Activated T-helper 1 cell treated with anti-CD3 and anti-CD28 coated beads, Interleukin-2, amount 50 U/mL, for 16 hours (primary cell): Measurements from ENCODE around the gene SLC19A1.

Source experiments
- DNase-seq, 2 donors: peaks; one replicate each; pipeline ENCODE4 v3.0.0-alpha.2; 2020; ENCODE audit warnings: low read depth in 1 of 2, low spot score in 1 of 2

The SLC19A1 gene

DNA sequence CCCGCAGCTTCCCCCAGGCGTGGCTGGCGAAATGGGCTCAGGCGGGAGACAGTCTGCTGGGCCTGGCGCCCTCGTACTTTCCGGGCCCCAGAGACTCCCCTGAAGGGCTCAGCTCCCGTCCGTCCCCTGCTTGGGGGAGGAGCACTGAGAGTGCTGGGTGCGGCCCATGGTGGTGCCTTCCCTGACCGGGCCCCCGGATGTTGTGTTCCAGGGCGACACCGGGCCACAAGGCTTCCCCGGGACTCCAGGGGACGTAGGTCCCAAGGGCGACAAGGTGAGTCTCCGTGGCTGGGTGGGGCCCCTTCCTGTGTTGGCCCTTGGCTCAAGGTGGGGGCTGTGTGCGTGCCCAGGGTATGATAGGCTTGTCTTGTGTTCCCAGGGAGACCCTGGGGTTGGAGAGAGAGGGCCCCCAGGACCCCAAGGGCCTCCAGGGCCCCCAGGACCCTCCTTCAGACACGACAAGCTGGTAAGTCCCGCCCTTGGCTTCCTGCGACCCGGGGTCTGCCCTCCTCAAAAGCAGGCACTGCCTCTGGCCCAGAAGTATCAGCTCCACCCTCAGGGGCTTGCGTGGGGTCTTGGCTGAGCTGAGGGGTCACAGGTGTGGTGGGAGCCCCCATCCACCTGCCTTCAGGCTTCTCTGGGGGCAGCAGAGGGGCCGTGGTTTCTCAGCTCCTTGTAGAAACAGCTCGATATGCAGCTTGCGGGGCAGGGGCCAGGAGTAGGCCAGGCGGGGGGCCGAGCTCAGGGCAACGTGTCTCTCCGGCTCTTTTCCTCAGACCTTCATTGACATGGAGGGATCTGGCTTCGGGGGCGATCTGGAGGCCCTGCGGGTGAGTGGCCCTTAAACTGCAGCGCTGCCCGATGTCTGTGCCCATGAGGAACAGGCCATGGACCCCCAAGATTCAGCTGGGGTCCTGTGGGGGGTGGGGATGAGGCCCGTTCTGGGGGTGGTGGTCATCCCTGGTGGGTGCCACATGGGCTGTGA, 62.3 kb downstream of the SLC19A1 start:
- no peak for DNase-seq

DNA sequence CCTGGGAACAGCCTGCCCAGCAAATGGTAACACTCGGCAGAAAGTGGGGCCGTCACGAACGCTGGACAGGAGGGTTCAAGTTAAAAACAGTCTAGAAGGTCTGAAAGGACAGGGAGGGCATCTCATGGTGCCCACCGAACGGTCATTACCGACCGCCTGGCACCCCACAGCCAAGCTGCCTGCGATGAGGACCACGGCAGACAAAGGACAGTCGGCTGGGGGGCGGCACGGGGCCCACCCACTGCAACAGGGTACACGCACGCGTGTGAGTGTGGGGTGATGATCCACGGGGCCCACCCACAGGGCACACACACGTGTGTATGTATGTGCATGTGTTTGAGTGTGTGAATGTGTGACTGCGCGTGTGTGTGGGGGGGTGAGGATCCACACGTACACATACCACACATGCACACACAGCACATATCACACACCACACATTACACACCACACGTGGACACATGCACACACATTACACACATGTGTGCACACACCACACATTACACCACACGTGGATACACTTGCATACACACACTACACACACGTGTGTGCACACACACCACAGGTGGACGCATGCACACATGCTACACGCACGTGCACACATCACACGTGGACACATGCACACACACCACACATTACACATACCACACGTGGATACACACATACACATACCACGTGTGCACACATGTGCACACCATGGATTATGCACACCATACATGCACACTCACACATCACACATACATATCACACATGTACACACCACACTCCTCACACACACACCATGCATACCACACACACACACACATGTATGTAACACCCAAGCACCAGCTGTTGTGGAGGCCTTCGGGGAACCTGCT, 63.2 kb downstream of the SLC19A1 start:
- DNase-seq, result no peak

DNA sequence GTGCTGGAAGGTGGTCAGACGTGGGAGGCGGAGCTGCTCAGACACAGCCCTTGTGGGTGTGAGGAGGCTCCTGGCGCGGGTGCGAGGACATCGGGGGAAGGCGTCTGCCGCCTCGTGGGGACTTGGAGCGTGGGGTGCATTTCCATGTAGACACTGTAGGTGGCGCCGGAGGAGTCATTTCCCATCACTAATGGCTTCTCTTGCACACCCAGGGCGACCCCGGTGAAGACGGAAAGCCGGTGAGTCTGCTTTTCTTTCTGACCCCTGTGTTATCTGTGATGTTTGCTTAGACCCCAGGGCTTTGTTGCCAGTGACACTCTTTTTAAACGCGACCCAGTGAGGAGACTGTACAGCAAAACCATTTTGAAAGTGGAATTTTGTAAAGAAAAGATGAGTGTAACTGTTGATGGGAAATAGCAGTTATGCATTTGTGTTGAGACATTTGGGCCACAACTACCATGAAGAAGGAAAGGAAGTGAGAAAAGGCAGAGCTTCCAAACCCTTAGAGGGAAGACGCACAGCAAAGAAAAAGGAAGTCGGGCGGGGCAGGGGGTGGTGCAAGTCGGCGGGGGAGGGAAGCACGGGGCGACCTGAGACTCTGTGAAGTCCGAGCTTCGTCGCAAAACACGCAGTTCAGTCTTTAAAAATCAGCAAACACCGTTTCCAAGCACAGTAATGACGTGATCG, 64.0 kb downstream of the SLC19A1 start:
- DNase-seq, result peak; percentile 63

DNA sequence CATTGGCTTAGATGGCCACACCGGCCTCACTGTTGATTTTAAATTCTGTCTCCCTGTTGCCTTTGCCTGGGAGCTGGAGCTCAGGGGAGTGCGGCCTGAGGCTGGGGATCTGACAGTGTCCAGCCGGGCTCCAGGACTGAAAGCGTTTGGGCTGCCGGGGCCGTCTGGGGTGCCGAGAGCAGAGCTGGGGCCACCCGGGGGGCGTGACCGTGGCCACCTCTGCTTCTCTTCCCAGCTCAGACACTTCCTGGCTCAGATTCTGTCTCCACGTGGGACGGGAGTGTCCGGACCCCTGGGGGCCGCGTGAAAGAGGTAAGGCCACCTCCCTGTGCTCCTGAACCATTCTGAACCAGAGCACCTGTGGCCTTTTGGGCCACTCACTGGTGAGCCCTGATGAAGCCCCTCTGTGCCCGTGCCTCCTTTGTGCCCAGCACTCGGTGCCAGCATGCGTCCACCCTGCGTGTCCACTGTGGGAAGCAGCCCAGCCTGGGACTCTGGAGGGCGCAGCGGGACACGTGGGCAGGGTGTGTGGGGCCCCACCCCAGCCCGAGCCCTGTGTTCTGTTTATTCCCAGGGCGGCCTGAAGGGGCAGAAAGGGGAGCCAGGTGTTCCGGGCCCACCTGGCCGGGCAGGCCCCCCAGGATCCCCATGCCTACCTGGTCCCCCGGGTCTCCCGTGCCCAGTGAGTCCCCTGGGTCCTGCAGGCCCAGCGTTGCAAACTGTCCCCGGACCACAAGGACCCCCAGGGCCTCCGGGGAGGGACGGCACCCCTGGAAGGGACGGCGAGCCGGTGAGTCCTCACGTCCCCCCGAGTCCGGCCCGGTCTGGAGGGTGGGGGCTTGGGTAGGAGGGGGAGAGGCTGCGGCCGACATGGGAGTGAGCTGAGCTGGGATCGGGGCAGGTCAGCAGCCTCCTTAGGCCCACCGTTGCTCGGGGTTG, 64.8 kb downstream of the SLC19A1 start:
- no peak for DNase-seq

DNA sequence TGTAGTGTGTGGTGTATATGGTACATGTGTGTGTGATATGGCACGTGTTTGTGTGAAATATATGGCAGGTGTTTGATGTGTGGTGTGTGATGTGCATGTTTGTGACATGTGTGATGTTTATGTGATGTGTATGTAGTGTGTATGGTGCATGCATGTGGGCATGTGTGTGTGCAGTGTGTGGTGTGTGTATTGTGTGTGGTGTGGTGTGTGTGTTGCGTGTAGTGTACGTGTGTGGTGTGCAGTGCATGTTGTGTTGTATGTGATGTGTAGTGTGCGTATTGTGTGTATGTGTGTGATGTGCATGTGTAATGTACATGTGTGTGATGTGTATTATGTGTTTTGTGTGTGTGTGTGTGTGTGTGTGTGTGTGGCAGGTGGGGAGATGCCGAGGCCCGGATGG, 65.7 kb downstream of the SLC19A1 start:
- no peak for DNase-seq

DNA sequence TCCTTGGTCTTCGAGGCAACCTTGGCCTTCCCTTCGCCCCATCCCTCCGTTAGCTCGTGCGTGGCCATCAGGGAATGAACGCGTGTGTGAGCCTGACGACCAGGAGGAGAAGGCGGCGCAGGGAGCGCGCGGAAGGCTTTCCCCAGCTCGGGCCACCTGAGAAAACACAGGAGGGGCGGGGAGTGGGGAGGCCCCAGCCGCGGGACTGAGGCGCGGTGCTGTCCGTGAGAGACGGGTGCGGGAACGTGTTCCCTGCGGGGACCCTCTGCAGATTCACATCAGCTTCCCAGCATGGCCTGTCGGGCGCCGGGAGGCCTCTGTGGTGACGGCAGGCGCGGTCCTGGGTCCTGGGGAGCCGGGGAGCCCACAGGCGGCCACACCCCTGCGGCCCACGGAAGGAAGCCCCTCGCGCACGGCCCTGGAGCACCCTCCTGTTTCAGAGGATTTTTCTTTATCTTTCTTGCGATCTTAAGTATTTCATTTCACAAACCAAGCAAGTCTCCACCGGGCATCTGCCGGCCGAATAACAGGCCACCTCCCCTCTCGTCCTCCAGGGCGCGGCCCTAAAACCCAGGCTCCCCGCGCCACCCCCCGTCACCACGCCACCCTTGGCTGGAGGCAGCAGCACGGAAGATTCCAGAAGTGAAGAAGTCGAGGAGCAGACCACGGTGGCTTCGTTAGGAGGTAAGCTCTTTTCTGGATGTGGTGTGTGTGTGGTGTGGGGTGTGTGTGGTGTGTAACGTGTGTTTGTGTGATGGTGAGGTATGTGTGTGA, 66.3 kb downstream of the SLC19A1 start:
- DNase-seq, result no peak

DNA sequence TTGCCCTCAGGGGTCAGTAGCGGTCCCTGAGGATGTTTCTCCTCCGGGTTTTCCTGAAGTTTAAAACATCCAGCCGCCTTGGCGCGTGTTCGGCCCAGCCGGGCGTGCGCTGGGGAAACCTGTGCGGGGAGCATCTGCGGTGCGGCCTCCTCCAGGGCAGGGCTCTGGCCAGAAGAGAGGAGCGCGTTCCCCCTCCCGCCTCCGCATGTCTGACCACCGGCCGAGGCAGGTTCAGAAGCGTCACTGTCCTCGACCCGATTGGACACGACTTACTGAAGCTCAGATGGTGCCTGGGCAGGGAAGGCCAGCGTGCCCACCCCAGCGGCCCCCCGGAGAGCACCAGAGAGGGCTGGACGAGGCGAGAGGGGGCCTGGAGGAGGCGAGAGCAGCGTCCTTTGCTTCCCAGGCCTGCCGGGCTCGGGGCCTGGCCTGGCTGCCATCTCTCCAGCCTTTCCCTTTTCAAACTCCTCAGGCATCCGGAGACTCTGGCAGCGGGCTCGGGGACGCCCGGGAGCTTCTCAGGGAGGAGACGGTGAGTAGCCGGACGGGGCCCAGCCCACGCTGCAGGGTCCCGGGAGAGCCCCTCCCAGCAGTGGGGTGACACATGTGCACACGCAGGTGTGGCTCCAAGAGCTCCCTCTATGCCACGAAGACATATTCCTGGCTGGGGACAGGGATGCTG, 67.1 kb downstream of the SLC19A1 start:
- DNase-seq, result no peak

DNA sequence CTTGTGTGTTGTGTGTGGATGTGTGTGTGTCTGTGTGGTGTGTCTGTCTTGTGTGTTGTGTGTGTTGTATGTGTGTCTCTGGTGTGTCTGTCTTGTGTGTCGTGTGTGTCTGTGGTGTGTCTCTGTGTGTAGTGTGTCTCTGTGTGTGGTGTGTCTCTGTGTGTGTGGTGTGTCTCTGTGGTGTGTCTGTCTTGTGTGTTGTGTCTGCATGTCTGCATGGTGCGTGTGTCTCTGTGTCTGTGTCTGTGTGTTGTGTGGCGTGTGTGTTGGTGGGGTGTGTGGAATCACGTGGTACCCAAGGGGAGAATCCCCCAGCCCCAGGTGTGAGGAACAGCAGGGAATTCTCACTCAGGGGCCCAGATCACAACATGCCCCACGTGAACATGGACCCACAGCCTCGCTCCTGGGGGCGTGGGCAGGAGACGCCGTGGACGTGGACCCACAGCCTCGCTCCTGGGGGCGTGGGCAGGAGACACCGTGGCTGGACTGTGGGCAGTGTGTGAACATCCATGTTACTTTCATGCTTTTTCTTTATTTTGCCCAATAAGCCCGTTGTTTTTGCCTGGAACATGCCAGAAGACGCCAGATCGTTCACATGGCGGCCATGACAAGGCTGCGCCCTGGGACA, 67.8 kb downstream of the SLC19A1 start:
- DNase-seq, result no peak

DNA sequence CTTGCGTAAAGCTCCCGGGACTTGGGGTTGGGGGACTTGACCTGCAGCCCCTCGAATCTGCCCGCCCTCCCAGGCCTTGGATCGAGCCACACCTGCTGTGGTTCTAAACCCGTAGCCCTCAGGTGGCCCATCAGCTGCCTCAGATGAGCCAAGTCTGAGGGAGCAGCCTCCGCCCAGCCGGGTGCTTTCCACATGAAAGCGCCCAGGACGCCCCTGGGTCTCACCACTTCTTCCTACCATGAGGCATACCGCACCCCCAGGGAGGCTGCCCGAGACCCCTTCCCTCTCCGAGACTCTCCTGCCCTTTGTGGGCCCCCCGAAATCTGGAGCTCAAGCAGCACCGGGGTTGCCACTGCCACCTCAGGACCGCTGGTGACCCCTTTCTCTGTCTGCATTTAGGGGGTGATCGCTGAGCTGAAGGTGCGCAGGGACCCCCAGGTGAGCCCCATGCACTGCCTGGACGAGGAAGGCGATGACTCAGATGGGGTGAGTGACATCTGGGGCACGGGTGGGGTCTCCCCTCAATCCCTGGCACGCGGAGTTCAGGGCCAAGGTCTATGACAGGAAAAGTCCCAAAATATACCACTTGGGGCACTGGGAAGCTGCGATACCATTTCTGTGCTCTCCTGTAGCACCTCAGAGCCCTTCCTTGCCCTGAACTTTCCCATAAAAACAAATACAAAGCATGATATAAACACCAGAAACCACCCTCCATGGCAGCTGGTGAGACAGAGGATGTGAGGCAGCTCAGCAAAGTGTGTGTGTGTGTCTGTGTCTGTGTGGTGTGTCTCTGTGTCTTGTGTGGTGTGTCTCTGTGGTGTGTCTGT, 68.5 kb downstream of the SLC19A1 start:
- no peak for DNase-seq

DNA sequence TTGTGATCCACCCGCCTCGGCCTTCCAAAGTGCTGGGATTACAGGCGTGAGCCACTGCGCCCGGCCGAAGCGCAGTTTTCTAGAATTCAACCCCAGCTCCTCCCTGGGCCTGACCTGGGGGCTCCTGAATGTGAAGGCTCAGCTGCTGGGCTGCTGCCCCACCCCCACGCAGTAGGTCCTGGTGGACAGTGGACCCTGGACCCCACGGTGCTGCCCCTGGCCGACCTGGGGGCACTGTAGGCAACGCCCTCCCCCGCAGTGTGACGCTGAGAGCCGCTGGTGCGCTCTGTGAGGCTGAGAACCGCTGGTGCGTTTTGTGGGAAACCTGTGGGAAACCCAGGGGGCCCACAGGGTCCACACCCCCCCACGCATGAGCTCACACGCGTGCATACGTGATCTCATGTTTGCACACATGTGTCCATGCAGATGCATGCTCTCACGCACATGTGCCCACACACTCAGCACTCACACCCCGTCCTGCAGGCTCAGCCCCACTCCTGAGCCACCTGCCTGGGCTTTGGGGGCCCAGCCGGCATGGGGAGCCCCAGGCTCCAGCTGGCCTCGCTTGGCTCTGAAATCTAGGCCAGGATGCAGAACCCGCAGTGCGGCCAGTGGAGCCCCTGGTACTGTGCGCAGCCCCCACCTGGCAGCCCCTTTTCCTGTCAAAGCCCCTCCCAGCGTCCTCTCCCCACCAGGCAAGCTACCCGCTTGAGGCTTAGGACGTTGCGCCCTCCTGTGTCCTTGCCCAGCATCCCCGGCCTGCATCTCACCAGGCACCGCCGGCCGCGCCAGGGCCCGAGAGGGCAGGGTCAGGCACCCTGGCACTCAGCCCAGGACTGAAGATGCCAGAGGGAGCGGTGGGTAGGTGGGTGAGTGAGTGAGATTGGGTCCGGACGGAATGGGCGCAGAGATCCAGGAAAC, 69.5 kb downstream of the SLC19A1 start:
- DNase-seq, result no peak

DNA sequence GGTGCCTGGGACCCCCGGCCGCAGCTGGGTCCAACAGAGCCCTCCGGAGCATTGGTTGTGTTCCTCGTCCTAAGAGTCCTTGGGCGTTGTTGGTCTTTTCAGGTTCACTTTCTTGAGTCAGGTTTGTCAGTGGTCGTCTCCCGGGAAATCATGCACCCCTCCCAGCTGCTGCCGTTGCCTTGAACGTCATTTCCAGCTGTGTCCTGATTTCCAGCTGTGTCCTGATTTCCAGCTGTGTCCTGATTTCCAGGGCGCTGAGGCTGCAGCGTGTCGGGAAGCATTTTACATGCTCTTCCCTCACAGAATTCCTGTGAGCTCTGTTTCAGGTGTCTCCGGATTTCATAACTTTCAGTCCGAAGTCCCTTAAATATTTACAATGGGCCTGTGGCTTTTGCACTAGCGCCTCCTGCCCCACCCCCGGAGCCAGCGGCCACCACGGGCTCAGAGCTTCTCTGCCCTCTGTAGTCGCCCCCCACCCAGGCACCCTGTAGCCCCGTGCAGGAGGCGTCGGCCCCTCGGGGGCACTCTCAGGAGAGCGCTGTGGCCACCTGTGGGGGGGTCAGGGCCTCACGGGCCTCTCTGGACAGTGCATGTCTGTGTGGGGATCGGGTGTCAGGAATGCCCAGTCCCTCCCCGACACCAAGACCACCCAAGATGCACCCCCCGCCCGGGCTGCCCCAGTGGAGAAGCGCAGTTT, 70.6 kb downstream of the SLC19A1 start:
- no peak for DNase-seq

DNA sequence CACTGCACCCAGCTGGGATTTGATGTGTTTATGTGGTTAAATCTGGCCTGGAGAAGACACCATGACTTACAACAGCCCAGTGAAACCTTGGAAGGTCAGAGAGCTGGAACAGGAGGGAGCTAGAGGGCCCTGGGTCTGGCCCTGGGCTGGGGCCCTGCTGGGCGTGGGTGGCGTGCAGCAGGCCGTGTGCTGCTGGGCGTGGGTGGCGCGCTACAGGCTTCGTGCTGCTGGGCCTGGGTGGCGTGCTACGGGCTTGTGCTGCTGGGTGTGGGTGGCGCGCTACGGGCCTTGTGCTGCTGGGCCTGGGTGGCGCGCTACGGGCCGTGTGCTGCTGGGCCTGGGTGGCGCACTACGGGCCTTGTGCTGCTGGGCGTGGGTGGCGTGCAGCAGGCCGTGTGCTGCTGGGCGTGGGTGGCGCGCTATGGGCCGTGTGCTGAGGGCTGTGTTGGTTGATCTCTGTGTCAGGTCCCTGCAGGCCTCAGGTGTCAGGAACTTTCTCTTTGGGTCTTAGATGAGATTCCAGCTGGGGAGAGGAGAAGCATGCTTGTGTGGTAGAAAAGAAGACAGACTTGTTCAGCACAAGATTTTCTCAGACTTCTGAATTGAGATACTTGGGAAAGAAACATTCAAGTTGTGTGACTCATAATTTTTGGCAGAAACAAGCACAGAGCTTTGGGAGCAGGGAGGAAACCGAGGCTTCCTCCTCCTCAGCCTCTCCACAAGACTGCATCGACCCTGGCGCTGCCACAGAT, 71.3 kb downstream of the SLC19A1 start:
- DNase-seq, result peak; percentile 17 to 23

DNA sequence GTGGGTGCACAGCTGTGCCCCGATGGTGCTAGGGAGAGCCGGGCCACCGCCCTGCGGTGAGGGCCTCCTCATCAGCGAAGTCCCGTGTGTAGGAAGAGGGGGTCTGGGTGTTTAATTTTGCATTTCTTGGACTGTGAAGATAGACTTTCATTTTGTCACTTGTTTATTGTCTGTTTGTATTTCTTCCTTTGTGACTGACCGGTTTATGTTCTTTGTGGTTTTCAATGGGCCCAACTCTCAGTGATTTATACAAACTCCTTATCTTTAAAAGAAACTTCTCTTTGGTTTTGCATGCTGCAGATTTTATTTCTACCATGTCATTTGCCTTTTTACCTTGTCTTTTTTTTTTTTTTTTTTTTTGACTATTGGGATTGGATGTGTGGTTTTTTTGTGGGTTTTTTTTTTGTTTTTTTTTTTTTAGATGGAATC, 72.1 kb downstream of the SLC19A1 start:
- no peak for DNase-seq

DNA sequence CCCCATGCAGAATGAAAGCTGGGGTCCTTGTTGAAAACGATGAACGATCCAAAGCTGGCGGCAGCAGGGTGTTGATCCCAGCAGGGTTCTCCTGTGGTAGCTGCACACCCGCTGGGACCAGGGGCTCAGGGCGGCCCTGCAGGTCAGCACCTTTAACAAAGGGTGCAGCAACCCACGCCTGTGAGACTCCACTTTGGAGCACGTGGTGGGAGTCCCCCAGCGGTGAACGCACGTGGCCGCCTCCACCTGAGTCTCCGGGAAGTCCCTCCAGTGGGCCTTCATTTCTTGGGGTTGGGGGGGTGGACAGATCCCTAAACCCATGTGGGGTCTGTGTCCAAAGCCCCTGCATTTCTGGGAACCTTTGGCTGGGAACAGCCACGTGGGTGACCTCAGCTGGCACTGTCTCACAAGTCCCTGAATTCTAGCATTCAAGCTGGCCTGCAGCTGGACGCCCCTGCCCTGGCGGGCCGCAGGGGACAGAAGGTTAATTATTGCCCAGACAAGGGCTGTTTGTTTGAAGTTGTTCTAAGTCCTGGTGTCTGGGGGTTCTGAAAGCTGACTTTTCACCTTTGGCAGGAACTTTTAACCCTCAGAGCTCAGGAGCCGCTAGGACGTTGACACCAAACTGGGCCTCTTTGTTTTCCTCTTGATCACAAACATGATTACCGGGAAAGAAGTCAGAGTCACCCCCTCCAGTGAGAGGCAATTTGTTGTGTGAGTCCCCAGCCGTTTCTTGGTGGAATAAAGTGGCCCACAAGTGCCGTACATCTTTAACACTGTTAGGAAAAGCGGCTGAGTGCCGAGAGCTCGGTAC, 72.8 kb downstream of the SLC19A1 start:
- DNase-seq, result no peak

DNA sequence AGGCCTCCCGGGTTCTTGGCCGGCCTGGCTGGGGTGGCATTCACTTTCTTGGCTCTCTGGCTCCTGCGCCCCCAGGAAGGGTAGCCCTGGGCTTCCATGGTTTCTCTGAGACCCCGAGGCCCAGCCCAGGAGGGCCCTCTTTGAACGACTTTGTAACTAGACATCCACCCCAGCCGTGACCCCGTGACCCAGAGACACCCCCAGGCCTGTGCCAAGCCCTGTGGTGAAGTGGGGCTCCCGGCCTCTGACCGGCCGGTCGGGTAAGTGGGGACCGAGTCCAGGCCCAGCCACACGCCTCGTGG, 73.3 kb downstream of the SLC19A1 start:
- no peak for DNase-seq
